ENCODE results near the gene PRCD.
"Not testable (repeated sequence)": the region's sequence is repeated elsewhere in the genome, so short reads cannot be mapped to it uniquely, and the experiment has no call there.

The PRCD gene

GRCh38 chr17:76556765-76557367 is 17.0 kb downstream of the PRCD start:
- DNase-seq = no peak
- peak; percentile 4 for ATAC-seq

DNA sequence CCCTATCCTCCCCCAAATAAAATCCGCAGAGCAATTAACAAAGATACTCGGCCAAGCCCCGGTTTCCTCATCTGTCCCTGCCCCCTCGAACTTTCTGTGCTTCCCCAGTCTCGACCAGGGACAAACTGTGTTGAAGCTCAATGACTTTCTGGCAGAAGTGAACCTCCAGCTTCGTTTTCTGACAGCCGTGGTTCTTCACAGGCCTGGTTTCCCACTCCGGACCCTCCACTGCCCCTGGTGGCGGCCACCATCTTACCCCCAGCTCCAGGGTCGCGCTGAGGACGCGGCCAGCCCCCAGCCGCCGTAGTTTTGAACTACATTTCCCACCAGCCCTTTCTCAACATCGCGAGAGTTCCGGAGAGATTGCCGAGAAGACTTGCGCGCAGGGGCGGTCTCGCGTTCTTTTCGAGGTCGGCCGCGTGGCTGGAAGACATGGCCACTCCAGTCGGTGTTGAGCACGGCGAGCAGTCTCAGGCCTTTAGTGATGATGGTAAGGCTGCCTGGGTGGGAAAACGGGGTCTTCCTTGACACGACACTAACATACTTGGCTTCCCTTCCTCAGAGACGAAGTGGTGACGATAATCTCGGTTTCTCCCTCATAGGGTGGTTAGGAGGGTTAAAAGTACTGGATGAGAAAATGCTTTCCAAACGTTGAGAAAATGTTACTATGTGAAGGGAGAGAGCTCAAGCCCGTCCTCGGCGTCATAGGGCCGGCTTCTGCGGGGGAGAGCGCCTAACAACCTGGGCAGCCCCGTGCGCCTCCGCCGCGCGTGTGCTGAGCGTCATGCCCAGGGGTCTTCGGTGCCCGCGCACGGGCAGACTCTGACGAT is 17.7 kb downstream of the PRCD start:
- peak; percentile 93 for ATAC-seq
- DNase-seq = peak; percentile 94

DNA sequence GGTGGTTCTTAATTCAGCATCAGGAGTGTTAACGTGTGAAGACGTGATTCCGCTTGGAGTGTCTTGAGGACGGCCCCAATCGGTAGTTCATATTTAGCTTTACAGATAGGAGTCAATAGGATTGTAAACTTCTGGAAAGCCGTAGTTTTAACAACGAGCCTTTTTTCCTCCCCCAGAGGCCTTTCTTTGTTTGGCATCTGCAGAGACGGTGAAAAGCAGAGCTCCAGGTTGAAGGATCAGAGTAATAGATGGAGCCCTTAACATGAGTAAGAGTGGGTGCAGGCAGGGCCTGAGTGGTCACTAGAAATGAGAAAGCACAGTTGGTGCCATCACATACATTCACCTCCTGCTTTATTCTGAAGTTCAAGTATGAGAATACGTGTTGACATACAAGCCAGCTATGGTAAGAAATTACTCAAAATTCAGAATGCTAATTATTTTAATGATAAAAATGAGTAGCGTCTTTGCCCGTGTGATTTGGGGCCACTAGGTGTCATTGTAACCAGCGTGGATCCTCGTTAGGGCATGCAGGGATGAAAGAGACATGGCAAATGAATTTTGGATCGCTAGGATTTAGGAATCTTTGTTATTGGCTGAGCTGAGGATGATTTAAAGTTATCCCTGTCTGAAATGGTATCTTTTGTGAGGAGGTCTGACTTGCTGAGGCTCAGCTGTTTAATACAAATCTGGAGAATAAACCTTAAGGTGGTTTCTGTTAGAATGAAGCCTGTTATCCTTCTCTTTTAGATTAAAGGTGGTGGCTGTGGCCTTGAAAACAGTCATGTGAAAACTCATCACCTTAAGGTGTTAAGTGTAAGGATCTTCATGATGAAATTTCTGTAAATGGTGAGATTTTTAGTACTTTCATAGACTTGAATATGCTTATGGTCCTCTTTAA is 18.6 kb downstream of the PRCD start:
- DNase-seq (no peak), ATAC-seq (peak; percentile 20)

DNA sequence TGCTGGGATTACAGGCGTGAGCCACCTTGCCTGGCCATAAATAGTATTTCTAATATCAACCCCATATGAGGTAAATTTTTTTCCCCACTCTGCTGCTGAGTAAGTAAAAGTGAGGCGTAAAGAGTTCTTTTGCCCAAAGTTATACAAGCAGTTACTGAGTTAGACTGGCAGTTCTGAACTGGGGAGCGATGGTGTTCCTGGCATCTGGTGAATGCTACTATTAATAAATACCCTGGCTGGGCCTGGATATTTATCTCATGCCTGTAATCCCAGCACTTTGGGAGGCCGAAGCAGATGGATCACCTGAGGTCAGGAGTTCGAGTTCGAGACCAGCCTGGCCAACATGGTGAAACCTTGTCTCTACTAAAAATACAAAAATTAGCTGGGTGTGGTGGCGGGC is 19.6 kb downstream of the PRCD start:
- not testable (repeated sequence) for ATAC-seq, DNase-seq

DNA sequence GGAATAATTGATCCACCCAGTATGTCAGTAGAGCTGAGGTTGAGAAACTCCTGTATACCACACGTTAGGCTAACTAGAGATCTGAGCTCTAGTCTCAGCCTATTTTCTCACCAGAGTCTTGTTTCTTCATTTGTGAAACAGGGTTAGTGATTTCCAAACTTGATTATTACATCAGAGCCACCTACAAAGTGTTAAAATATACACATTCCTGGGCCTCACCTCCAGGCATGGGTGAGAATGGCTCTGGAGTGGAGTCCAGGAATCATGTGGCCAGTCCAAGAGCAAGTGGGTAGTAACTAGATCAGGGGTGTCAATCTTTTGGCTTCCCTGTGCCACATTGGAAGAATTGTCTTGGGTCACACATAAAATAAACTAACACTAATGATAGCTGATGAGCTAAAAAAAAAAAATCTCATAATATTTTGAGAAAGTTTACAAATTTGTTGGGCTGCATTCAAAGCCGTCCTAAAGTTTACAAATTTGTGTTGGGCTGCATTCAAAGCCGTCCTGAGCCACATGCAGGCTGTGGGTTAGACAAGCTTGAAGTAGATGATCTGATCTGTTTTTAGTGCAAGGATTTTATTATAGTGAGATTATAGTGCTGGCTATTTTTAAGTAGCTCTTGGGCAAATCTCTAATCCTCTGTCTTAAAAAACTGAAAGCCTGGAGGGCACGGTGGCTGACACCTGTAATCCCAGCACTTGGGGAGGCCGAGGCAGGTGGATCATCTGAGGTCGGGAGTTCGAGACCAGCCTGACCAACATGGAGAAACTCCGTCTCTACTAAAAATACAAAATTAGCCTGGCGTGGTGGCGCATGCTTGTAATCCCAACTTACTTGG is 20.4 kb downstream of the PRCD start:
- no peak for ATAC-seq

DNA sequence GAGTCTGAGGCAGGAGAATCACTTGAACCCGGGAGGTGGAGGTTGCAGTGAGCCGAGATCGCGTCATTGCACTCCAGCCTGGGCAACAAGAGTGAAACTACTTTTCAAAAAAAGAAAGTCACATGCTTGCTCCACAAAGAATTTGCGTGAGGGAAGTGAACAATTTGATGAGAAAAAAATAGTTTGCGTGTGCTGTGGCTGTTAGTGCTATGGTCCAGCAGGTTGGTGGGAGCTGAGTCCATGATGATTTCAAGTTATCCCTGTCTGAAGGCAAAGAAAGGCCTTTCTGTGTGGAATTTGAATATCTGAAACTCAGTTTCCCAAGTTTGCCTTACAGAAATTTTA is 21.0 kb downstream of the PRCD start:
- no peak for ATAC-seq
- DNase-seq = no peak

More for the DNA sequence above, 20.4 kb downstream of the PRCD start:
- DNase-seq = no peak

GRCh38 chr17:76561332-76561731 is 21.5 kb downstream of the PRCD start:
- DNase-seq (no peak), ATAC-seq (no peak)

DNA sequence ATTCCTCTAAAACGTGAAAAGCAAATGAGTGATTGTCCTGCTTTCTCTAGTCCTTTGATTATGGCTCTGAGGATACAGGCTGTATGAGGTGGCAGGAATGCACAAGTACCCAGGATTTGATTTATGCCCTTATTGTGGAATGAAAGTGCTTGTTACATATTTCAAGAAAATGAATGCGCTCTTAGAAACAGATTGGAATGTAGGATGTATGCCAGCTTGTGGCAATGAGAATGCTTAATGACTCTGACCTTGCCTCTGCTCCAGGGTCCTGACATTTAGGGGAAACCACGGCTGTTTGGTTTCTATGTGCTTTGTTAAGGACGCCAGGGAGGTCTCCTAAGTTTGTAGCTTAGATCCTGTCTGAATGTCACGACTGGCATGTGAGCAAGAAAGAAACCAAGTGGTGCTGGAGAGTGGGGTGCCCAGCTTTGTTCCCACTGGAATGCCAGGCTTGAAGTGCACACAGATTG is 22.0 kb downstream of the PRCD start:
- no peak for ATAC-seq
- DNase-seq = no peak

DNA sequence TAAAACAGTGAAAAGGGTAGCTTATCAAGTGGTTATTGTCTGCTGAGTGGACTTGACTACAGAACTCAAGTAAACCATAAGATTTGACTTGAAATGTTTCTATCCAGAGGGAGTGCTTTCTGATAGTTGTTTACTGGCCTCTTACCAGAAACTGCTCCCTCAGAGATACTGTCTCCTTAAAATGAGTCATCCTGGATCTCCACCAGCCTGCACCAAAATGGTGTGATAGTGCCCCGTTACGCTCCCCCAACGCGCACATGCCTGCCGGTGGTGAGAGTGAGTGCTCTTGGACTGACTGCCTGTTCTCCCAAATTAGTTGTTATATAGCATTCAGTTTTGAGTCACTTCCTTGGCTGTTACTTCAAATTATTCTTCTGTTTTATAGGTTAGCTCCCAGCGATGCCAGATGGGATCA is 22.9 kb downstream of the PRCD start:
- no peak for DNase-seq
- ATAC-seq = peak; percentile 14

GRCh38 chr17:76563359-76563758 is 23.5 kb downstream of the PRCD start:
- DNase-seq, ATAC-seq: not testable (repeated sequence)

DNA sequence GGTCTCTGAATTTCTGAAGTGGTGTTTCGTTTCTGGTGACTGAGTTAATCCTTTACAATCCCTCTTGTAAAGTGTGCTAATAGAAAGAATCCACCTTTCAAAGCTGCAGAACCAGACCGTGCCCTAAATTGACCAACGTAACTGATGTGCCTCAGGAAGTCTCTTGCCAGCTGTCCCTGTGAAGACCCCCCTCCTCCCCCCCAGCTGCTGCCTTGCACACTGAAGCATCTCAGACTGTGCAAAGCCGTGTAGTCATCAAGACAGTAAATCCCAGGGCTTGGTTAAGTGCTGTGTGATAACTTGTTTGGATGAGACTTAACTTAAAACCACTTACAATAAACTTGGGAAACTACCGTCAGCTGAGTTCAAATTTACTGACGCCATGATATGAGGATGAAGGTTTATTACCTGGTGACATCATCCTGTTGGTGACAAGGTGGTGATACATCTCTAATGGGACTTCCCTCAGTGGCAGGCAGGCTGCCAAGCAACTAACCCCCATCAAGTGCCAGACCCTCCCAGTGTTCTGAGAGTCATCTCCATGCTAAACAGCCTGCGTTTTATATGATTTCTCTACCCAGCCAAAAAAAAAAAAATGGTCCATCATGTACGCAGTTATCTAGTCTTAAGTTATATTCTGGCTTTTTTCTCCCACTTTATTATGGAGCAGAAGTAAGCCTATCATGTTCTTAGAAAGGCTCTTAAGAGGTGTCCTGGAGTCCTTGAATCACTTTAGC is 25.3 kb downstream of the PRCD start:
- peak; percentile 58 for ATAC-seq
- DNase-seq = peak; percentile 46

GRCh38 chr17:76565728-76566612 is 26.1 kb downstream of the PRCD start:
- ATAC-seq = no peak
- no peak for DNase-seq

DNA sequence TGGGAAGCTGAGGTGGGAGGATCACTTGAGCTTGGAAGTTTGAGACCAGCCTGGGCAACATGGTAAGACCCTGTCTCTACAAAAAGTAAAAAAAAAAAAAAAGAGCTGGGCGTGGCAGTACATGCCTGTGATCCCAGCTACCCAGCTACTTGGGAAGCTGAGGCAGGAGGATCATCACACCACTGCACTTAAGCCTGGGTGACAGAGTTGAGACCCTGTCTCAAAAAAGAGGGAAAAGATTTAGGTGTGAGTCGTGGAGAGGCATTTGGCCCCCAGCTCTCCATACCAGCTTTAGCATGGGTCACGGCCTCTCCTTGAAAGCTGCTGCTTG is 26.7 kb downstream of the PRCD start:
- ATAC-seq (no peak), DNase-seq (no peak)

DNA sequence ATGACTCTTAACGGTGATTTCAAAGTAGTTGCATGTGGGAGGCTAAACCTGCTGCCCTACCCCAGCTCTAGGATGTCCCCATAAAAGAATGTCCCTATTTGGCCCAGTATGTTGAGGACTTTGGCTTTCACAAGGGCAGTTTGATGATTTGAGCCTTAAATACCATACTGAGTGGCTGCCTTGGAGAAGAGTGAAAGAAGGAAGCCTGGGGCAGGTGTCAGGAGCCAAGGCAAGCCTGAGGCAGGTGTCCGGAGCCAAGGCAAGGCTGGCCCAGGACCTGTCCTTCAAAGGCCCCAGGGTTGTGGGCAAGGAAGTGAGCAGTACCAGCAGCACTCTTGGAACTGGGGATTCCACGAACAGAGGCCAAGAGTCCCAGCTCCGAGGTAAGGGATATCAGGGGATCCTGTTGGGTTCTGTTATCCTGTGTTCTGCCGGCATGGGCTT is 27.2 kb downstream of the PRCD start:
- ATAC-seq = no peak
- DNase-seq = no peak

- ATAC-seq (no peak), DNase-seq (no peak)
Measured at GRCh38 chr17:76567634-76568432, 28.0 kb downstream of the PRCD start.

DNA sequence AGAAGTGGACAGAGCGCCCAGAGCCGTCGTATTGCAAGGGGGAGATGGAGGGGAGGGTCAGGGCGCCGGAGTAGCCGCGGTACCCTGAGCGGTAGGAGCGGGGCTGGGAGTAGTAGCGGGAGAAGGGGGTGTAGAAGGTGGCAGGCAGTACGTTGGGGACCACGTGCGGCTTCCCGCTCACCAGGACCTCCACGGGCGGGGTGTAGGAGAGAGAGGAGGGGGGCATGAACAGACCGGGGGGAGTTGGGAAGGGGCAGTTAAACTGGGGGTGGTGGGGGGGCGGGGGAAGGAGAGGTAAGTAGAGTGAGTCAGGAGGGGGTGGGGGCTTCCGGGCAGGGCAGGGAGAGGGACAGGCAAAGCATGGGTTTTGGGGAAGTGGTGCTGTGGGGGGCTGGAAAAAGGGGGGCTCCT is 29.0 kb downstream of the PRCD start:
- DNase-seq (no peak), ATAC-seq (no peak)

DNA sequence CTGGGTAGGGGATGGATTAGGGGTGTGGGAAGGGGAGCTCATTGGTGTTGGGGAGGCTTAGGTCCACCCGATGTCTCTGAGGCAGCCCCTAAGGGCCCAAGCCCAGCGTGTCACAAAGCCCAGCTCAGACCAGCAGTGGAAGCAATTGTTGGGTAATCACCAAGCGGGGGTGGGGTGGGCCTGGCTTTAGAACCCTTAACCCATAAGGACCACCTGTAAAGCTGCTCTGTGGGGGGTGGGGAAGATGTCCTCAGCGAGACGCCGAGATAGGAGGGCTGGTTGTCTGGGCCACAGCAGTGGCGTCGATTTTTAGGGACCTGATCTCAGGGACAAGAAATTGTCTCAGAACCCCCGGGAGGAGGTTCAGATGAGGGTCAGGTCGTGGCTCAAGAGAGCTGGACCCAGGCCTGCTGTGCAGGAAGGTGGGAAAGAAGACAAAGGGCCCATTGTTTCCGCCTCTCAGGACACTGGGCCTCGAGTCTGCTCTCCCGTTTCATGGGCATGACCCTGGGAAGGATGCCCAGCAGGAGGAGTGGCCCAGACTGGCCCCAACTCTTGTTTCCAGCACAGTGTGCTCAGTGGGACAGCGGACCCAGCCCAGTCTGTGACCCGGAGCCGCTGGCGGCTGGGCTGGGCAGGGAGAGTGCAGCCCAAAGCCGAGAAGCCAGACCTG is 29.9 kb downstream of the PRCD start:
- ATAC-seq (no peak), DNase-seq (no peak)

- DNase-seq (no peak), ATAC-seq (no peak)
Measured at GRCh38 chr17:76570457-76570856, 30.6 kb downstream of the PRCD start.
